Measurements from ENCODE around the gene SERTAD1. TPM values are rescaled to one million over a fixed set of nuclear protein-coding genes. Genes with fewer than 3 reads are reported as not detected.

SERTAD1 gene
- total and polyA plus RNA-seq, 2 of the 8 experiments (the other 6 are each of a cell fraction or from before 2014, with no cell fraction given), result 5.4 to 6.6 TPM

DNA sequence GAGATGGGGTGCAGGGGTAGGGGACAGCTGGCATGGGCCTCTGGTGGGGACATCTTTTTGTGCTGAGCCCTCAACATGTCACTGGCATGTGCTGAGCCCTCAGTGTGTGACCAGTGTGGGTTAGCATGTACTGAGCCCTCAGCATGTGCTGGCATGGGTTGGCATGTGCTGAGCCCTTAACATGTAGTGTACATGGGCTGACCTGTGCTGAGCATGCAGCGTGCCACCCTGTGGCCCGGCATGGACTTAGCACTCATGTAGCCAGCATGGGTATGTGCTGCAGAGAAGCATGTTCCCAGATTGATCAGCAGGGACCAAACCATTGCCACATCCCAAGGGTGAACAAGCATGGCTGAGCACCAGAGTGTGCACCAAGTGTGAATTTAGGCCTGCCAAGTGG is 47.3 kb downstream of the SERTAD1 start (continued):
- TF ChIP-seq RFX5 (IDR thresholded peaks at IDR 0.05; ENCODE audit: borderline replicate concordance, low read depth, low read length) (no peak), TAF7 (optimal IDR thresholded peaks at IDR 0.05; ENCODE audit: borderline replicate concordance, low read depth, low read length) (no peak)
